Muscle layer of colon (tissue), 2 donors: ENCODE measurements around the gene RANGRF.

ENCODE experiments used
- H3K27ac ChIP-seq: one replicate; pipeline ENCODE4 v1.7.0; 2013; ENCODE audit warnings: low read depth, mild to moderate bottlenecking, low read length, moderate library complexity
- H3K27me3 ChIP-seq, 2 donors: one replicate each; pipeline ENCODE4 v1.7.0; 2013; ENCODE audit warnings: low read length in 2 of 2, mild to moderate bottlenecking in 2 of 2; ENCODE audit not compliant: insufficient read depth in 2 of 2, control insufficient read depth in 1 of 2
- H3K36me3 ChIP-seq: one replicate; pipeline ENCODE4 v1.7.0; 2013; ENCODE audit warnings: mild to moderate bottlenecking, low read length; ENCODE audit not compliant: insufficient read depth
- H3K4me1 ChIP-seq: one replicate; pipeline ENCODE4 v1.7.0; 2013; ENCODE audit warnings: mild to moderate bottlenecking, low read length; ENCODE audit not compliant: insufficient read depth
- H3K4me3 ChIP-seq, 2 donors: one replicate each; pipeline ENCODE4 v1.7.0; 2013; ENCODE audit warnings: low read length in 2 of 2, low read depth in 1 of 2, mild to moderate bottlenecking in 1 of 2, moderate library complexity in 1 of 2
- H3K9ac ChIP-seq: one replicate; pipeline ENCODE4 v1.7.0; 2013; ENCODE audit warnings: low read length
- H3K9me3 ChIP-seq: one replicate; pipeline ENCODE4 v1.7.0; 2013; ENCODE audit warnings: mild to moderate bottlenecking, low read length
- donor health status: abdominal sarcoma.
- donor health status: Adenocarcinoma of cecum.

RANGRF gene

GRCh38 chr17:8320990-8321389 is 32.5 kb downstream of the RANGRF start:
- H3K4me1 ChIP-seq = no peaks in the 10 kb centered on the region
- H3K9me3 ChIP-seq = no peaks in the 10 kb centered on the region
- H3K36me3 ChIP-seq = no peaks in the 10 kb centered on the region
- H3K27me3 ChIP-seq = peaks cover 0 to 26% of the 10 kb centered on the region in 2 donors
- H3K4me3 ChIP-seq = no peak overlapping the region
- no peak overlapping the region for H3K9ac ChIP-seq
- no peak overlapping the region for H3K27ac ChIP-seq

GRCh38 chr17:8322061-8322460 is 33.6 kb downstream of the RANGRF start:
- no peaks in the 10 kb centered on the region for H3K36me3 ChIP-seq
- no peak overlapping the region for H3K4me3 ChIP-seq
- peaks cover 0 to 26% of the 10 kb centered on the region in 2 donors for H3K27me3 ChIP-seq
- no peaks in the 10 kb centered on the region for H3K4me1 ChIP-seq
- no peak overlapping the region for H3K9ac ChIP-seq
- no peak overlapping the region for H3K27ac ChIP-seq
- H3K9me3 ChIP-seq = no peaks in the 10 kb centered on the region

- H3K4me3 ChIP-seq = no peak overlapping the region
- H3K27me3 ChIP-seq = peaks cover 0 to 30% of the 10 kb centered on the region in 2 donors
- H3K9ac ChIP-seq = no peak overlapping the region
- H3K9me3 ChIP-seq = no peaks in the 10 kb centered on the region
- H3K27ac ChIP-seq = no peak overlapping the region
- H3K4me1 ChIP-seq = no peaks in the 10 kb centered on the region
- H3K36me3 ChIP-seq = no peaks in the 10 kb centered on the region
These were observed 35.7 kb downstream of the RANGRF start for GRCh38 chr17:8324132-8324531.

GRCh38 chr17:8324923-8325322 is 36.5 kb downstream of the RANGRF start:
- H3K9ac ChIP-seq = no peak overlapping the region
- peaks cover 0 to 30% of the 10 kb centered on the region in 2 donors for H3K27me3 ChIP-seq

GRCh38 chr17:8326511-8327302 is 38.2 kb downstream of the RANGRF start:
- H3K27ac ChIP-seq = no peak overlapping the region
- no peaks in the 10 kb centered on the region for H3K36me3 ChIP-seq
- peak overlapping the region; percentile 20 for H3K9ac ChIP-seq
- no peaks in the 10 kb centered on the region for H3K4me1 ChIP-seq
- H3K27me3 ChIP-seq = peaks cover 0 to 30% of the 10 kb centered on the region in 2 donors
- H3K9me3 ChIP-seq = no peaks in the 10 kb centered on the region
- peak overlapping the region; percentile 42 to 58 for H3K4me3 ChIP-seq

More at GRCh38 chr17:8324923-8325322, 36.5 kb downstream of the RANGRF start:
- Histone ChIP-seq H3K9me3 (no peaks in the 10 kb centered on the region), H3K4me3 (no peak overlapping the region), H3K36me3 (no peaks in the 10 kb centered on the region), H3K4me1 (no peaks in the 10 kb centered on the region), H3K27ac (no peak overlapping the region)

- H3K36me3 ChIP-seq = no peaks in the 10 kb centered on the region
- peak overlapping the region; percentile 20 for H3K9ac ChIP-seq
- no peak overlapping the region for H3K27ac ChIP-seq
These were observed 38.8 kb downstream of the RANGRF start for GRCh38 chr17:8327303-8327649.

GRCh38 chr17:8332128-8332527 is 43.7 kb downstream of the RANGRF start:
- no peak overlapping the region for H3K27ac ChIP-seq
- no peak overlapping the region for H3K9ac ChIP-seq
- no peaks in the 10 kb centered on the region for H3K36me3 ChIP-seq
- no peak overlapping the region for H3K4me3 ChIP-seq
- peaks cover 0 to 5% of the 10 kb centered on the region in 2 donors for H3K27me3 ChIP-seq
- no peaks in the 10 kb centered on the region for H3K9me3 ChIP-seq
- H3K4me1 ChIP-seq = no peaks in the 10 kb centered on the region

More at GRCh38 chr17:8327303-8327649, 38.8 kb downstream of the RANGRF start:
- H3K27me3 ChIP-seq = peaks cover 0 to 30% of the 10 kb centered on the region in 2 donors
- H3K4me1 ChIP-seq = no peaks in the 10 kb centered on the region
- peak overlapping the region; percentile 42 to 58 for H3K4me3 ChIP-seq
- no peaks in the 10 kb centered on the region for H3K9me3 ChIP-seq

- Histone ChIP-seq H3K27ac (no peak overlapping the region), H3K27me3 (no peaks in the 10 kb centered on the region)
These were observed 44.2 kb downstream of the RANGRF start for GRCh38 chr17:8332688-8333087.

GRCh38 chr17:8333281-8333680 is 44.8 kb downstream of the RANGRF start:
- H3K36me3 ChIP-seq = no peaks in the 10 kb centered on the region
- H3K27ac ChIP-seq = no peak overlapping the region

More at GRCh38 chr17:8332688-8333087, 44.2 kb downstream of the RANGRF start:
- Histone ChIP-seq H3K36me3 (no peaks in the 10 kb centered on the region), H3K4me3 (no peak overlapping the region), H3K9ac (no peak overlapping the region), H3K9me3 (no peaks in the 10 kb centered on the region), H3K4me1 (no peaks in the 10 kb centered on the region)

GRCh38 chr17:8337802-8338752 is 49.6 kb downstream of the RANGRF start:
- Histone ChIP-seq H3K36me3 (no peaks in the 10 kb centered on the region), H3K27me3 (no peaks in the 10 kb centered on the region), H3K4me3 (no peak overlapping the region), H3K4me1 (no peaks in the 10 kb centered on the region), H3K9ac (no peak overlapping the region), H3K27ac (no peak overlapping the region), H3K9me3 (no peaks in the 10 kb centered on the region)

More at GRCh38 chr17:8333281-8333680, 44.8 kb downstream of the RANGRF start:
- H3K9ac ChIP-seq = no peak overlapping the region
- no peaks in the 10 kb centered on the region for H3K27me3 ChIP-seq
- no peaks in the 10 kb centered on the region for H3K4me1 ChIP-seq
- H3K9me3 ChIP-seq = no peaks in the 10 kb centered on the region
- no peak overlapping the region for H3K4me3 ChIP-seq

- Histone ChIP-seq H3K27ac (no peak overlapping the region), H3K9ac (no peak overlapping the region), H3K36me3 (no peaks in the 10 kb centered on the region), H3K9me3 (no peaks in the 10 kb centered on the region), H3K4me3 (no peak overlapping the region), H3K4me1 (no peaks in the 10 kb centered on the region), H3K27me3 (no peaks in the 10 kb centered on the region)
These were observed 50.3 kb downstream of the RANGRF start for GRCh38 chr17:8338753-8339140.
